NCI-H345 (cell line): Measurements from ENCODE around the gene KLHL14.
"Not testable (repeated sequence)": the region's sequence is repeated elsewhere in the genome, so short reads cannot be mapped to it uniquely, and the experiment has no call there.

ENCODE experiments used
- DNase-seq: peaks from one replicate; lab custom pipeline; 2025; lab: John Stamatoyannopoulos, UW

KLHL14 gene

GRCh38 chr18:32772581-32773381 lies at the start of gene KLHL14:
TSS of gene KLHL14 (minus strand) at chr18:32773023. CDS start at chr18:32770591, 2,432 bp downstream.
- peak; percentile 42 for DNase-seq

- no peak for DNase-seq
These were observed 49.4 kb upstream of the KLHL14 start for GRCh38 chr18:32822197-32822596.

DNA sequence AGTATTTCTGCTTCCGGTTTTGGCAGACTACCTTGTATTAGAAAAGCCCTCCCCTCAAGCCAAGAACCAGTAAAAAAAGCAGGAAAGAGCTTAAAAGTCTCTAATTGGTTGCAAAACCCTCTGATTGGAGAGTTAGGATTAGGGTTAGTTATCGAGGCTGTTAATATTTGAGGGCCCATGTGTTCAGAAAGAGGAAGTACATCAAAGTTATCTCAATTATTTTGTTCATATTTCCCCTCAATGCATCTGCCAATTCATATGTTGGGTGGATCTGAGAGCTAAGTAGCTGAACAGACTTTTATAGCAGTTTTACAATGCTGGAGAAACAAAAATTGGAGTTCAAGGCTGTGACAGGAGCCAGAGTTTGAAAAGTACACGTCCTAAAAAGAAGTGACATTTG lies 43.1 kb upstream of the KLHL14 start:
- DNase-seq = no peak

DNA sequence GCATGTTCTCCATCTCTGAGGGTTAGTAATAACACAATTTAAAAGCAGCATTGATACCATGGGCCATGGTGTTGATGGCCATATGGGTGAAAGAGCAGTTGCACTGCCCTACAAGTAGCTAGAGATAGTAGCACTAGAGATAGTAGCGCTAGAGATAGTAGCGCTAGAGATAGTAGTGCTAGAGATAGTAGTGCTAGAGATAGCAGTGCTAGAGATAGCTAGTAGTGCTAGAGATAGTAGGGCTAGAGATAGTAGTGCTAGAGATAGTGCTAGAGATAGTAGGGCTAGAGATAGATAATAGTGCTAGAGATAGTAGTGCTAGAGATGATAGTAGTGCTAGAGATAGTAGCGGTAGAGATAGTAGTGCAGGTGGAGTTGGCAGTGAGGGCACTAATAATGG lies 39.5 kb upstream of the KLHL14 start:
- no peak for DNase-seq

DNA sequence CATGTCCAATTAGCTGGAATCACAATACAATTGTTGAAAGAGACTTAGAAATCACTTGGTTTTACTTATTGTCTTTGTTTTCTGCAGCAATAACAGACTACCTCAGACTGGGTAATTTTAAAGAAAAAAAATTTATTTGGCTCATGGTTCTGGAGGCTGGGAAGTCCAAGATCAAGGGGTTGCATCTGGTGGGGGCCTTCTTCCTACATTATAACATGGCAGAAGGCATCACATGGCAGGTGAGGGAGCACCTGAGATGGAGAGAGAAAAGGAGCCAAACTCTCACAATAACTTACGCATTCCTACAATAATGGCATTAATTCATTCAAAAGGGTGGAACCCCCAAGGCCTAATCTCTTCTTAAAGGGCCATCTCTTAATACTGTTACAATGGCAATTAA lies 37.5 kb upstream of the KLHL14 start:
- no peak for DNase-seq

GRCh38 chr18:32805354-32805753 lies 32.5 kb upstream of the KLHL14 start:
- no peak for DNase-seq

- no peak for DNase-seq
These were observed 31.5 kb upstream of the KLHL14 start for GRCh38 chr18:32804134-32804888.

DNA sequence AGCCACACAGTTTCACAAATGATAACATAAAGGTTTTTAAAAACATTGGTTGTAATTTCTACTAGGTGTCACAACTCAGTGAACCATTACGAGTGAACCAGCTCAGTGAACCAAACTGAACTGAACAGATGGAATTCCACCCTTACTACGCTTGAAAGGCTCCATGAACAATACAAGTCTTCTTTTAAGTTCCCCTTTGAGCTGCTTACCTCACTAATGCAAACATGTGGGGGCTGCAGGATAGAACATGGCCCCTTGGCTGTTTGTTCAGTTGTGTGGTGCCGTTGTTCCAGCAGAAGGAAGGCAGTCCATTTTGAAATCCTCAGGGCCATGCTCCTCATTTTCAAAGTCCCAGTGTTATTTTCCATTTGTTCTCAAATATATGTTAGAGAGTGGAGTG lies 30.7 kb upstream of the KLHL14 start:
- no peak for DNase-seq

DNA sequence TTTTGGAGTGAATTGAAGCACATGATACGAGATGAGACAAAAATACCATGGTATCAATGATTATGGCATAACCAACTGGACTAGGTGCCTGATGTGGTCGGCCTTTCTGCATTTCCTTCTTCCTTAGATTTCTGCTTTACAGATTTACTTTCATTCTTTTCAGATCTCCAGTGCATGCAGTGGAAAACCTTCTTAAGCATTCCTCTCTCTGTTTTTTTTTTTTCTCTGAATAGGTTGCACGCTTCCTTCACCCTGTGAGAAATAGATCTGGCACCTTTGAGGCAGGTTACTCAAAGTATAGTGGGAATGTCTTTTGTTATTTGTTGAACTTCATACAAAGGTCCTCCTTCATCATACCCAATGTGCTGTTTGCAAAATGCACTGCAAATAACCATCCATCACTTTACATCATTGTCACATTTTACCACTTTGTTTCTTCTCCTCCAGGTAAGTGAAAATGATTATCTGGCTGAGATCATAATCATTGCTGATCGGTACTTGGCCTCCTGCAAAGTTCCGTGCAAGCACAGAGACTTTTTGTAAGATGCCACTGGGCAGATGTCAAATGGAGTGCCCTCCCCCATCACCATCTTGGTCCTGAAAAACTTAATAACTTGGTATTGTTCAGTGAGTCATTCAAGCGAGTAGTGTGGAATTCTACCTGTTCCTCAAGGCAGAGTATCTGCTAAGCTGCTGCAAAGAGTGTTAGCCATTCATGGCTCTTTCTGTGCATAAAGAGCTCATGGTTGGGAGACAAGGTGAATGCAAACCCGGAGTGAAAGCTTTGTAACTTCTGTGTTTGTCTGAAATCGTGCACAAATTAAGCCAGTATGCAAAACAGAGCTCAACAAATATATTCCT lies 30.0 kb upstream of the KLHL14 start:
- DNase-seq = no peak

GRCh38 chr18:32801228-32801627 lies 28.4 kb upstream of the KLHL14 start:
- no peak for DNase-seq

GRCh38 chr18:32798209-32798960 lies 25.6 kb upstream of the KLHL14 start:
- DNase-seq = no peak

DNA sequence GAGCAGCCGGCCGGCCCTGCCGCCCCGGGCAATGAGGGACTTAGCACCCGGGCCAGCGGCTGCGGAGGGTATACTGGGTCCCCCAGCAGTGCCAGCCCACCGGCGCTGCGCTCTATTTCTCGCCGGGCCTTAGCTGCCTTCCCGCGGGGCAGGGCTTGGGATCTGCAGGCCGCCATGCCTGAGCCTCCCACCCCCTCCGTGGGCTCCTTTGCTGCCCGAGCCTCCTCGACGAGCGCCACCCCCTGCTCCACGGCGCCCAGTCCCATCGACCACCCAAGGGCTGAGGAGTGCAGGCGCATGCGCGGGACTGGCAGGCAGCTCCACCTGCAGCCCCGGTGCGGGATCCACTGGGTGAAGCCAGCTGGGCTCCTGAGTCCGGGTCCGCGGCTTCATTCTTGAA lies 21.8 kb upstream of the KLHL14 start:
- not testable (repeated sequence) for DNase-seq

DNA sequence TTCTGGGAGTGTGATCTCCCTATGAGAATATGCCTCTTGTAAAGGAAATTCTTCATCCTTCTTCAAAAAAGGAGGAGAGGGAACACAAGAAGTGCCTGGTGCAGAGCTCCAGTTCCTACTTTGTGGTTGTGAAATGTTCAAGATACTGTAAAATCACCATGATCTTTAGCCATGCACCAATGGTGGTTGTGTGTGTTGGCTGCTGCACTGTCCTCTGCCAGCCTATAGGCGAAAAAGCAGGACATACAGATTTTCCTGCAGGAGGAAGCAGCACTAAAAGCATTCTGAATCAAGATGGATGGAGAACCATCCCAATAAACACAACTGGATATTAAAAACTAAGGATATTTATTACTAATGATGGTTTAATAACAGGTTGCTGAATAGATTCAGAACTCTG lies 6.2 kb upstream of the KLHL14 start:
- DNase-seq = no peak

DNA sequence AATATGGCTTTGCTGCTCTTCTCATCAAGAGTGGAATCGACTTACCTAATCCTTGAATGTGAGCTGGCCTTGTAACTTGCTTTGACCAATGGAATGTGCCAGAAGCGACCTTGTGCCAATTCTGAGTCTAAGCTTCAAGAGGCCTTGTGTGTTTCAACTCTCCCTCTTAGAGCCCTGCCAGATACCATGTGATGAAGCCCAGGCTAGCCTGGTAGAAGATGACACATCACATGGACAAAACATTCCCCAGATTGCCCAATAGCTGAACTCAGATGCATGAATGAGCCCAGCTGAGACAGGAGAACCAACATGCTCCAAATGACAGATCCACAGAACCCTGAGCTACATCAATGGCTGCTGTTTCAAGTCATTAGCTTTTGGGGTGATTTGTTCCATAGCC lies 4.2 kb upstream of the KLHL14 start:
- no peak for DNase-seq

DNA sequence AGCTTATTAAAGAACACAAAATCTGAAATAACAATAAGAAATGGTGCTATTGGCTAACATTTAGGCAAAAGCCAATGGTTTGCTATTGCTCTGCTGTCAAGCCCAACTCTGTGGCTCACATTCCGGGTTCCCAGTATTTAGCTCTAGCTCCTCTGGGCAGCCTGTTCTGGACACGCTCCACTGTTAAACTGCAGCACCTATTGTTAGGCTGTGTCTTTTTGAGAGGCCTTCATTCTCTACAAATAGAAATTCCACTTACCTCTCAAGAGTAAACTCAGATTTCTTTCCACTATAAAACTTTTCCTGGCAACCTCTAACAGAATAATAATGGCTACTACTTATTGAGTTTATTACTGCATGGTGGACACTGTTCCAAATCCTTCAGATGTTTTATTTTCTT lies 3.7 kb upstream of the KLHL14 start:
- peak; percentile 48 for DNase-seq

- peak; percentile 61 for DNase-seq
These were observed 2.8 kb upstream of the KLHL14 start for GRCh38 chr18:32775628-32776027.

DNA sequence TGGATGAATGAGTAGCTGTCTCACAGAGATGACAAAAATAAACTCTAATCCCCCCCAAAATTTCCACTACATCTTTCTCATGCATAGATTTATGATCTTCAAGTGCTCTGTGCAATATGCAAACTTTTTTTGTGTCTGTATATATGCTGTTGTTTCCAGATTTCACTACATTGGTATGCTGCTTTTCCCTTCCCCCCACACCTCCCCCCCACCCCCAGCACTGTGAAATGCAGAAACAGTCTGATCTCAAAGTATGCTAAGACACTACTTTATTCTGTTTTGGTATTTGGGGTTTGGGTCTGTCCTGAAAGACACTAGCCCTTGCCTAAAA lies 524 bp upstream of the KLHL14 start:
- DNase-seq = no peak

DNA sequence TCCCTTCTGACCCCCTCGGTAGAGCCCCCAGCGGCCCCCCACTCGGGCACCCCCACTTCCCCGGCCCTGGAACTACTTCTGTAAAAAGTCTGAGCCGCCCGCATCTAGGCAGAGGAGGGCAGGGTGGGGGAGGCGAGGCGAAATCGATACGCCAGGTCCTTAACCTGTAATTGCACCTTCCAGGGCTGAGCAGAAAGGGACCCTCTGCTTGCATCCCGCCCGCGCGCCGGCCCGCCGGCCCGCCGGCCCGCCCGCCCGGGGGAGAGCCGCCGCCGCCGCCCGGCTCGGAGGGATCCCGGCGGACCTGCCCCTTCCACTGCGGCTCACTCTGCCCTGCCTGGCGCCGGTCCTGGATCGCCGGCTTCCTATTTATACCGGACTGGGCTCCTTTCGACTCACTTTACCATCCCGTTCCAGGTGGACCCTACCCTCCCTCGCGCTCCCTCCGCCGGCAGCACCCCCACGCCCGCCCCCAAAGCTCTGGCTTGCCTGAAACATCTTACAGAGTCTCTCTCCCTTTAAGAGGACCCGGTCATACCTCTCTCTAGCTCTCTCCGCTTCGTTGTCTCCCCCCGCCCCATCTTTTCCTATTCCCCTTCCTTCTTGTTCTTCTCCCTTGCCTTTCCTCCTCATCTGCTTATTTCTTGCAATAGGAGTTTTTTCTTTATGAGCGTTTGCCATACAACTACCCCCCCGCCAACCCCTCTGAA lies 797 bp downstream of the KLHL14 start:
- peak; percentile 67 for DNase-seq

DNA sequence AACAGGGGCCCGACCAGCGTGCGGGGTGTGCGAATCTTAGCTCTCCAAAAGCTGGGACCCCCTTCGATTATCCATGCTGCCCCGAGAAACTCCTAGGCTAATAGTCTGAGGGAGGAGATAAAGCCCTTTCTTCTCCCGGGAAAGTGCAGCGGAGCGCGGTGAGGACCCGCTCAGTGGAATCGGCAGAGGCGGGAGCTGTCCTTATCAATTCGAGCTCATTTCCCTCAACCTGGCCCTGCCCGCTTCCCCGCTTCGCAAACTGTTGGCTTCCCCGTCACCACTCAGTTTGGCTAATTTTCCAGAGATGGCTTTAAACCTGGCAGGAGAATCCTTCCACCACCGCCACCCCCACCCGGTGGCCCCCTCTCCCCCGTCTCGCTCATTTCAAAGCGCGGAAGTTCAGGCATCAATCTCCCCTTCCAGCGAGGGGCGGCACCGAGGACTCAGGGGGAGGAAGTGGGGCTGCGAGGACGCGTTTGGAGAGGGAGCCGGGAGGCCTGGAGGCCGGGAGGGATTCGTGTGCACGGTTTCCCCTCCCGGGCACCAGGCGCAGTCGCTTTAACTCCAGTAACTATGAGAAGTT lies 1.6 kb downstream of the KLHL14 start:
- DNase-seq = peak; percentile 54

GRCh38 chr18:32770666-32771168 lies 2.1 kb downstream of the KLHL14 start:
- peak; percentile 65 for DNase-seq
